Neutrophil (primary cell): ENCODE results near the gene SLC2A4RG.

ENCODE experiments used
- H3K27ac ChIP-seq: fragments of 200-600 bp; sonication (generic); 2 replicates; pipeline ENCODE4 v1.5.1; 2016; ENCODE audit warnings: mild to moderate bottlenecking, moderate library complexity
- H3K27me3 ChIP-seq: fragments of 200-600 bp; sonication (generic); 2 replicates; pipeline ENCODE4 v1.6.0; 2016; ENCODE audit warnings: mild to moderate bottlenecking
- H3K36me3 ChIP-seq: fragments of 200-600 bp; sonication (generic); 2 replicates; pipeline ENCODE4 v1.5.1; 2017
- H3K4me1 ChIP-seq, 2 experiments: fragments of 200-600 bp in 1 of 2; sonication (generic) in 1 of 2; 1 replicate in 1 of 2; 2 replicates in 1 of 2; pipeline versions ENCODE4 v1.5.1 to v1.6.1; 2013 to 2016; ENCODE audit warnings: low read depth in 1 of 2, low read length in 1 of 2, mild to moderate bottlenecking in 1 of 2, moderate library complexity in 1 of 2; ENCODE audit not compliant: control insufficient read depth in 1 of 2, insufficient read depth in 1 of 2
- H3K4me3 ChIP-seq, 2 experiments: fragments of 200-600 bp in 1 of 2; sonication (generic) in 1 of 2; 1 replicate in 1 of 2; 2 replicates in 1 of 2; pipeline ENCODE4 v1.5.1; 2013 to 2016; ENCODE audit warnings: low read depth in 1 of 2, low read length in 1 of 2, mild to moderate bottlenecking in 1 of 2, moderate library complexity in 1 of 2
- H3K9me3 ChIP-seq: fragments of 200-600 bp; sonication (generic); 2 replicates; pipeline ENCODE4 v1.5.1; 2016
- TF ChIP-seq, protein P1 (sequence below): fragments of 200-600 bp; sonication (generic); IDR thresholded peaks from 2 replicates; pipeline ENCODE4 v1.5.1; 2016; ENCODE audit warnings: antibody characterized with exemption

SLC2A4RG gene

DNA sequence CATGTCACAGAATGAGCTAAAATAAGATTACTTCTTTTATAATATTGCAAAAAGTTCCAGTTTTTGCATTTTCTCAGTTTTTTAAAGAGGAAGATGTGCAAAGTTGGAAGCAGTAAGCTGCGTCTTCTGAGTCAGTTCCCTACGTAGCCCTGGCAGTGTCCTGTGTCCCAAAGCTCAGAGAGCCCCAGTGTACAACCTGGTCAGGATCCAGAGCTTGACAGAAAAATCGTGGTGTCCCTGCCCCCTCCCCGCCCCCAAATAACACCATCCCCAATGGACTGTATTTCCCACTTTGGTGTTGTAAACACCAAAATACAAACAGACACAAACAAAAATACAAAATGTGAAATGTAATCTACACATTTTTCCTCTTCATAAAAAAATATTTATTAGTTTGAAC lies 4.6 kb downstream of the SLC2A4RG start:
- peaks cover 20% of the 10 kb centered on the region for H3K36me3 ChIP-seq
- peaks cover 2% of the 10 kb centered on the region for H3K27me3 ChIP-seq
- TF ChIP-seq, protein P1, sequence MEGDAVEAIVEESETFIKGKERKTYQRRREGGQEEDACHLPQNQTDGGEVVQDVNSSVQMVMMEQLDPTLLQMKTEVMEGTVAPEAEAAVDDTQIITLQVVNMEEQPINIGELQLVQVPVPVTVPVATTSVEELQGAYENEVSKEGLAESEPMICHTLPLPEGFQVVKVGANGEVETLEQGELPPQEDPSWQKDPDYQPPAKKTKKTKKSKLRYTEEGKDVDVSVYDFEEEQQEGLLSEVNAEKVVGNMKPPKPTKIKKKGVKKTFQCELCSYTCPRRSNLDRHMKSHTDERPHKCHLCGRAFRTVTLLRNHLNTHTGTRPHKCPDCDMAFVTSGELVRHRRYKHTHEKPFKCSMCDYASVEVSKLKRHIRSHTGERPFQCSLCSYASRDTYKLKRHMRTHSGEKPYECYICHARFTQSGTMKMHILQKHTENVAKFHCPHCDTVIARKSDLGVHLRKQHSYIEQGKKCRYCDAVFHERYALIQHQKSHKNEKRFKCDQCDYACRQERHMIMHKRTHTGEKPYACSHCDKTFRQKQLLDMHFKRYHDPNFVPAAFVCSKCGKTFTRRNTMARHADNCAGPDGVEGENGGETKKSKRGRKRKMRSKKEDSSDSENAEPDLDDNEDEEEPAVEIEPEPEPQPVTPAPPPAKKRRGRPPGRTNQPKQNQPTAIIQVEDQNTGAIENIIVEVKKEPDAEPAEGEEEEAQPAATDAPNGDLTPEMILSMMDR: no peak
- no peak overlapping the region for H3K4me3 ChIP-seq
- H3K4me1 ChIP-seq: peaks cover 10 to 14% of the 10 kb centered on the region in 2 experiments
- no peak overlapping the region for H3K27ac ChIP-seq
- H3K9me3 ChIP-seq: no peaks in the 10 kb centered on the region

DNA sequence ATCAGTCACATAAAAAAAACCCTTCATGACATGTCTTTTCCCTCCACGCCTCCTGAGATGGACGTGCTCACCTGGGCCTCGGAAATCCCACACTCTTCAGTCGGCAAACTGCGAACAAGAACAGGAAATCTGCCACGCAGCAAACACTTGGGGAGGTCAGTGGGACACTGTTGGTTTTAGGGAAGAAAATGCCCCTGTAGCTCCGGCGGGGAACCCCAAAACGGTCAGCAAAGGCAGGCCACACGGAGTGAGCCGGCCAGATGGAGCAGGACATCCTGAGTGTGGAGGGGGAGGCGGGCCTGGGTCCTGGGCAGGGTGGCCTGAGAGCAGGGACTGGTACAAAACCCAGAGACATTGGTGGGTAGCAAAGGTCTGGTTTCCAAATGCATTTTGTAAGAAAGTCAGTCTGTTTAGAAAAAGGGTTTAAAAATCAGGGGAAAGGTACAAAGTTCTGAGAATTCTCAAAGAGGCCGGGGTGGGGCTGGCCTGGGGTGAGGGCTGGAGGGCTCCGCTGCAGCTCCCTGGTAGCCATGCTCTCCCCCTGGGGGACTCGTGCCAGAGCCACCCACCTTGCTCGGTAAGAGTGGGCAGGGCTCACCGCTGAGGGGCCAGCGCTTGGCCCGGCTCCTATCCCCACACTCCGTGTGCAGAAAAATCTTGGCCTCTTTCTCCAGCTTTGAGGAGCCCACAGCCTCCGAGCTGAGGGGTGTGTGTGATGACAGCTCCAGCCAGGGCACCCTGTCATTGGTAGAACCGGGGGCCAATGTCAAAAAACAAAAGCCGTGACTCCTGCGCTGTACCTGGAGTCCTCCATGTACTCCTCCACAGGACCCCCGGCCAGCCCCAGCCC lies 5.2 kb downstream of the SLC2A4RG start:
- H3K27me3 ChIP-seq: peaks cover 2% of the 10 kb centered on the region
- peaks cover 20% of the 10 kb centered on the region for H3K36me3 ChIP-seq
- TF ChIP-seq, protein P1: no peak
- peaks cover 8 to 12% of the 10 kb centered on the region in 2 experiments for H3K4me1 ChIP-seq
- H3K4me3 ChIP-seq: no peak overlapping the region
- no peaks in the 10 kb centered on the region for H3K9me3 ChIP-seq
- H3K27ac ChIP-seq: no peak overlapping the region

DNA sequence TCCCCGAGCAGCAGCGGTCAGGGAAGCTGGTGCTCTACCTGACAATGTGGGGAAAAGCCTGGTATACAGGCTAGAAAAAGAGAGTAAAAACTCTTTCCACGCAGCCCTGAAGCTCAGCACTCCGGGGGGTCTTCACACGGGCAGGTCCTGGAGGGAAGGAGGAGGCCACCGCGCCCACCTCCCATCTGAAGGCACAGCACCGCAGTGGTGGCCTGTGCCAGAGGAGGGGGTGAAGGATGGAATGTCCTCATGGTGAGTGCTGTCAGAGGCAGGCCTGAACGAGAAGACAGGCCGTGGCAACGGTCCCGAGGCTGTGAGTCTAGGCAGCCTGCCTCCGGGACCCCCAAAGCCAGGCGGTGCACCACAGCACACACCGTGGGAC lies 5.8 kb downstream of the SLC2A4RG start:
- Histone ChIP-seq H3K4me3 (no peak overlapping the region), H3K4me1 (peaks cover 6 to 9% of the 10 kb centered on the region in 2 experiments), H3K27ac (no peak overlapping the region), H3K27me3 (peaks cover 8% of the 10 kb centered on the region), H3K36me3 (peaks cover 20% of the 10 kb centered on the region), H3K9me3 (no peaks in the 10 kb centered on the region)
- TF ChIP-seq, protein P1: no peak

DNA sequence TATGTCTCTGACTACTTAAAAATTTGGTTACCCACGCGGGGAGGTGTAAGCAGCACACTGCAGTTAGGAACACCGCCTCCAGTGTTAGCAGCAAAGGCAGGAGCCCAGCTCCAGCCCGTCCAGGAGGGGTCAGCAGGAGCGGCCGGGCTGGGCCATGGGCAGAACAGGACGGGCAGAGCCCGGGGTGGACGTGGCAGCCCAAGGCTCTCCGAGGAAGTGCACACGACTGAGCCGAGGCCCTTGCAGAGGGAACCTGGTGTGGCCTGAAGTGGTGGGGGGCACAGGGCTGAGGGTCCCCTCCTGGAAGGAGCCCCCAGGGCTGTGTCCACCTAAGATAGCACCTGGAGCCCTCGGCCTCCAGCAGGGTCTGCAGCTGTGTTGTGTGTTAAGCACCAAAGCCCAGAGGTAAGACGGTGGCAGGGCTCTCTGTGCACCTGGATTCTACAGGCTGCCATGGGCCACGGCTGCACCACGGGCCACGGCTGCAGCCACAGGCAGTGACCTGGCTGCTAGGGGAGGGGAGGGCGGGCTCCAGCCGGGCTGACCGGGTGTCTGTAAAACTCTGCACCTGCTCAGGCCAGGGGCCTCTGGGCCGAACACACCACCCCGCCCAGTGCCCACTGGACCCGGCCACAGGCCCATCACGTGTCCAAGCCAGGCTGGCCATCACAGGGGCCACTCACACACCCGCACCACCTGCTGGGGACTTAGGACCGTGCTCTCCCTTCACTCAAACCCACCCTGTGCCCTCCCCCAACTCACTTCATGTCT lies 6.6 kb downstream of the SLC2A4RG start:
- Histone ChIP-seq H3K4me3 (no peak overlapping the region), H3K27me3 (peaks cover 15% of the 10 kb centered on the region), H3K36me3 (peaks cover 20% of the 10 kb centered on the region), H3K9me3 (no peaks in the 10 kb centered on the region), H3K4me1 (peaks cover 0 to 1% of the 10 kb centered on the region in 2 experiments), H3K27ac (no peak overlapping the region)
- TF ChIP-seq, protein P1: no peak

DNA sequence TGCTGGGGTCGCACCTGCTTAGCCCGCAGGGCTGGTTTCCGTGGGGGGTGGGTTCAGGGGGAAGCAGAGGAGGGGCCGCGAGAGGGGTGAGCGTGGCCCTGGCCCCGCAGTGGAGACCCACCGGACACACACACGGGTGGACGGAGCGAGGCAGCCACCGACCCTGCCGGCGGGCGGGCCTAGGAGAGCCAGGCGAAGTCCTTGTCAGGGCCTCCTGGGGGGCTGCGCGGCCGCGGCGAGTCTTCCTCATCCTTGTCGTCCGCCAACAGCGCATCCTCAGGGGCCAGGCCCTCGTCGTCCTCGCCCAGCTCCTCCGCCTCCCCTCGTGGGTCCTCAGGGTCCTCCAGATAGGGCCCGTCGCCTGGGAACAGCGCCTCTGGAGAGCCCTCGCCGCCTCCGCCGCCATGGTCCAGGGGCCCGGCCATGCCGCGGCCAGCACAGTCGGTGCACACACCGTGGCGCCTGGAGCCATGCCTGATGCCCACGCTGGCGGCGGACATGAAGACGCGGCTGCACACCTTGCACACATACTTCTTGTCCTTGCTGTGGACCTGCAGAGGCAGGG lies 7.3 kb downstream of the SLC2A4RG start:
- no peak overlapping the region for H3K4me3 ChIP-seq
- H3K4me1 ChIP-seq: no peaks in the 10 kb centered on the region
- H3K27me3 ChIP-seq: peaks cover 17% of the 10 kb centered on the region
- peaks cover 20% of the 10 kb centered on the region for H3K36me3 ChIP-seq
- H3K27ac ChIP-seq: no peak overlapping the region
- TF ChIP-seq, protein P1: no peak
- H3K9me3 ChIP-seq: no peaks in the 10 kb centered on the region
